ENCODE measurements around the gene SPRR3. TPM values are rescaled to one million over a fixed set of nuclear protein-coding genes. Genes with fewer than 3 reads are reported as not detected.

The SPRR3 gene
- total RNA-seq = not detected

- Mint-ChIP-seq H3K4me1 (no peaks in the 10 kb centered on the region), H3K4me3 (no peak within 1 kb of the TSS), H3K36me3 (ENCODE audit: low read depth) (no peaks in the 10 kb centered on the region), H3K9me3 (no peaks in the 10 kb centered on the region), H3K27me3 (peaks cover 8% of the 10 kb centered on the region), H3K27ac (no peak within 1 kb of the TSS)
- CTCF ChIA-PET = interaction anchor here (0.6 kb wide), 1 partner anchor 140 kb away, joined by 7 read pairs; no protein-coding TSS in a partner anchor
- no peak for DNase-seq
- POLR2A ChIA-PET = no interaction called here
Observed at GRCh38 chr1:153001382-153001781, at the start of gene SPRR3. TSS of gene SPRR3 (plus strand) at chr1:153001749. CDS start at chr1:153003021, 1,272 bp downstream.

GRCh38 chr1:152953761-152954160 is 47.8 kb upstream of the SPRR3 start:
- ChIA-PET POLR2A (no interaction called here), CTCF (no interaction called here)
- Mint-ChIP-seq H3K27ac (no peak overlapping the region), H3K9me3 (no peaks in the 10 kb centered on the region), H3K36me3 (ENCODE audit: low read depth) (no peaks in the 10 kb centered on the region), H3K4me3 (no peak overlapping the region), H3K27me3 (no peaks in the 10 kb centered on the region), H3K4me1 (no peaks in the 10 kb centered on the region)
- no peak for DNase-seq

GRCh38 chr1:152954436-152954835 is 47.1 kb upstream of the SPRR3 start:
- H3K9me3 Mint-ChIP-seq = no peaks in the 10 kb centered on the region
- H3K4me1 Mint-ChIP-seq = no peaks in the 10 kb centered on the region
- POLR2A ChIA-PET = no interaction called here
- CTCF ChIA-PET = no interaction called here
- DNase-seq = no peak
- no peak overlapping the region for H3K4me3 Mint-ChIP-seq
- H3K27ac Mint-ChIP-seq = no peak overlapping the region
- no peaks in the 10 kb centered on the region for H3K27me3 Mint-ChIP-seq
- H3K36me3 Mint-ChIP-seq (ENCODE audit: low read depth) = no peaks in the 10 kb centered on the region

GRCh38 chr1:152957561-152957960 is 44.0 kb upstream of the SPRR3 start:
- ChIA-PET CTCF (no interaction called here), POLR2A (no interaction called here)
- no peak for DNase-seq

GRCh38 chr1:152959273-152959672 is 42.3 kb upstream of the SPRR3 start:
- no peaks in the 10 kb centered on the region for H3K36me3 Mint-ChIP-seq (ENCODE audit: low read depth)
- no peaks in the 10 kb centered on the region for H3K4me1 Mint-ChIP-seq
- H3K27ac Mint-ChIP-seq = no peak overlapping the region
- ChIA-PET CTCF (no interaction called here), POLR2A (no interaction called here)
- H3K27me3 Mint-ChIP-seq = no peaks in the 10 kb centered on the region
- no peak overlapping the region for H3K4me3 Mint-ChIP-seq
- H3K9me3 Mint-ChIP-seq = no peaks in the 10 kb centered on the region
- DNase-seq = no peak

More at GRCh38 chr1:152957561-152957960, 44.0 kb upstream of the SPRR3 start:
- no peaks in the 10 kb centered on the region for H3K36me3 Mint-ChIP-seq (ENCODE audit: low read depth)
- H3K9me3 Mint-ChIP-seq = no peaks in the 10 kb centered on the region
- H3K4me1 Mint-ChIP-seq = no peaks in the 10 kb centered on the region
- H3K27me3 Mint-ChIP-seq = no peaks in the 10 kb centered on the region
- H3K4me3 Mint-ChIP-seq = no peak overlapping the region
- H3K27ac Mint-ChIP-seq = no peak overlapping the region

- ChIA-PET CTCF (no interaction called here), POLR2A (no interaction called here)
- Mint-ChIP-seq H3K4me1 (no peaks in the 10 kb centered on the region), H3K27me3 (no peaks in the 10 kb centered on the region), H3K27ac (no peak overlapping the region), H3K9me3 (no peaks in the 10 kb centered on the region), H3K36me3 (ENCODE audit: low read depth) (no peaks in the 10 kb centered on the region), H3K4me3 (no peak overlapping the region)
- no peak for DNase-seq
Observed at GRCh38 chr1:152959801-152960451, 41.6 kb upstream of the SPRR3 start.

GRCh38 chr1:152960452-152961044 is 41.0 kb upstream of the SPRR3 start:
- H3K4me1 Mint-ChIP-seq = no peaks in the 10 kb centered on the region
- no peak overlapping the region for H3K4me3 Mint-ChIP-seq
- no peaks in the 10 kb centered on the region for H3K36me3 Mint-ChIP-seq (ENCODE audit: low read depth)
- H3K27me3 Mint-ChIP-seq = peaks cover 2% of the 10 kb centered on the region
- CTCF ChIA-PET = no interaction called here
- POLR2A ChIA-PET = no interaction called here
- H3K9me3 Mint-ChIP-seq = no peaks in the 10 kb centered on the region
- no peak for DNase-seq
- no peak overlapping the region for H3K27ac Mint-ChIP-seq

- Mint-ChIP-seq H3K4me3 (no peak overlapping the region), H3K27me3 (peaks cover 3% of the 10 kb centered on the region), H3K9me3 (no peaks in the 10 kb centered on the region), H3K4me1 (no peaks in the 10 kb centered on the region), H3K27ac (no peak overlapping the region), H3K36me3 (ENCODE audit: low read depth) (no peaks in the 10 kb centered on the region)
- ChIA-PET POLR2A (no interaction called here), CTCF (no interaction called here)
- DNase-seq = no peak
Observed at GRCh38 chr1:152961226-152961891, 40.2 kb upstream of the SPRR3 start.

GRCh38 chr1:152962876-152963415 is 38.6 kb upstream of the SPRR3 start:
- Mint-ChIP-seq H3K4me3 (no peak overlapping the region), H3K9me3 (no peaks in the 10 kb centered on the region), H3K4me1 (peaks cover 6% of the 10 kb centered on the region), H3K36me3 (ENCODE audit: low read depth) (no peaks in the 10 kb centered on the region), H3K27me3 (peaks cover 3% of the 10 kb centered on the region), H3K27ac (no peak overlapping the region)
- CTCF ChIA-PET = no interaction called here
- POLR2A ChIA-PET = no interaction called here
- no peak for DNase-seq

- H3K4me3 Mint-ChIP-seq = no peak overlapping the region
- DNase-seq = no peak
- CTCF ChIA-PET = no interaction called here
- POLR2A ChIA-PET = no interaction called here
- H3K4me1 Mint-ChIP-seq = peaks cover 6% of the 10 kb centered on the region
- no peaks in the 10 kb centered on the region for H3K9me3 Mint-ChIP-seq
- H3K27ac Mint-ChIP-seq = no peak overlapping the region
- H3K36me3 Mint-ChIP-seq (ENCODE audit: low read depth) = no peaks in the 10 kb centered on the region
- H3K27me3 Mint-ChIP-seq = peaks cover 3% of the 10 kb centered on the region
Observed at GRCh38 chr1:152964536-152964935, 37.0 kb upstream of the SPRR3 start.

- POLR2A ChIA-PET = no interaction called here
- Mint-ChIP-seq H3K9me3 (no peaks in the 10 kb centered on the region), H3K36me3 (ENCODE audit: low read depth) (no peaks in the 10 kb centered on the region), H3K4me3 (no peak overlapping the region), H3K4me1 (peaks cover 6% of the 10 kb centered on the region), H3K27ac (no peak overlapping the region), H3K27me3 (peaks cover 3% of the 10 kb centered on the region)
- DNase-seq = no peak
- CTCF ChIA-PET = no interaction called here
Observed at GRCh38 chr1:152965853-152966252, 35.7 kb upstream of the SPRR3 start.

GRCh38 chr1:152967201-152967600 is 34.3 kb upstream of the SPRR3 start:
- CTCF ChIA-PET = interaction anchor here (0.7 to 0.8 kb wide), 2 partner anchors 25 to 41 kb away, joined by 3 read pairs; no protein-coding TSS in a partner anchor
- H3K4me1 Mint-ChIP-seq = peaks cover 6% of the 10 kb centered on the region
- POLR2A ChIA-PET = no interaction called here

GRCh38 chr1:152968248-152968647 is 33.3 kb upstream of the SPRR3 start:
- Mint-ChIP-seq H3K27me3 (peaks cover 3% of the 10 kb centered on the region), H3K9me3 (no peaks in the 10 kb centered on the region), H3K4me3 (no peak overlapping the region), H3K36me3 (ENCODE audit: low read depth) (no peaks in the 10 kb centered on the region), H3K27ac (peak overlapping the region; percentile 51), H3K4me1 (peaks cover 6% of the 10 kb centered on the region)
- POLR2A ChIA-PET = no interaction called here
- CTCF ChIA-PET = no interaction called here
- DNase-seq = no peak

More at GRCh38 chr1:152967201-152967600, 34.3 kb upstream of the SPRR3 start:
- H3K27me3 Mint-ChIP-seq = peaks cover 3% of the 10 kb centered on the region
- DNase-seq = no peak
- H3K36me3 Mint-ChIP-seq (ENCODE audit: low read depth) = no peaks in the 10 kb centered on the region
- H3K9me3 Mint-ChIP-seq = no peaks in the 10 kb centered on the region
- no peak overlapping the region for H3K27ac Mint-ChIP-seq
- no peak overlapping the region for H3K4me3 Mint-ChIP-seq

Data from activated CD4-positive, alpha-beta T cell treated with anti-CD3 and anti-CD28 coated beads, Interleukin-2, amount 10 ng/mL, durations not matched to agents 7 days and 5 days (primary cell).